ENCODE measurements around the gene KRTAP12-2.

Gene KRTAP12-2

DNA sequence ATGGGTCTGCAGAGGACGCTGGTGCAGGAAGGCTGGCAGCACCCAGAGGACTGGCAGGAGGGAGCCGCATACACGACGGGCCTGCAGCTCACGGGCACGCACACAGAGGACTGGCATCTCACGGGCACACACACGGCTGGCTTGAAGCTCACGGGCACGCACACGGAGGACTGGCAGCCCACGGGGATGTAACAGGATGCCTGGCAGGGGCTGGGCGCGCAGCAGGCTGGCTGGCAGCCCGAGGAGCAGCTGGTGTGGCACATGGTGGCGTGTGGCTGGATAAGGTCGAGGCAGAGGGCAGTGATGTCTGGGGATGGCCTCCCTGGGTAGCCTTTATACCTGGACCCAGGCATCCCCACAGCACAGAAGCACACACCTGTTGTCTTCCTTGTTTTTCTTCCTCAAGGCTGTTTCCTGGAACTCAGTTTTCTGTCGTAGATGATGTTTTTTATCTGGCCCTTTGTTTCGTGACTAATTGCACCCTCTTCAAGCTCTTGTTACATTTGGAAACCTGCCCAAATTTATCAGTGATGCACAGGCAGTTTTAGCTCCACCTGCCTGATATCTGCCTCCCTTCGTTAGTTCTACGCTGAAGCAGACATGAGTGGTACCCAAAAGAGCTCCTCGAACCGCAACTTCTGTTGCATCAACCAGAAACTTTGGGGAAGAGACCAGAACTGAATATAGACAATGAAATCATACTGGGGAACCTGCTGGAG, 15.3 kb upstream of the KRTAP12-2 start, which contains the start of gene KRTAP12-1:
Gene KRTAP12-1 (minus strand): TSS at position 303 of the 719 bp plus-strand sequence. CDS start 40 bp downstream, at position 263.
- TF ChIP-seq, protein P1, sequence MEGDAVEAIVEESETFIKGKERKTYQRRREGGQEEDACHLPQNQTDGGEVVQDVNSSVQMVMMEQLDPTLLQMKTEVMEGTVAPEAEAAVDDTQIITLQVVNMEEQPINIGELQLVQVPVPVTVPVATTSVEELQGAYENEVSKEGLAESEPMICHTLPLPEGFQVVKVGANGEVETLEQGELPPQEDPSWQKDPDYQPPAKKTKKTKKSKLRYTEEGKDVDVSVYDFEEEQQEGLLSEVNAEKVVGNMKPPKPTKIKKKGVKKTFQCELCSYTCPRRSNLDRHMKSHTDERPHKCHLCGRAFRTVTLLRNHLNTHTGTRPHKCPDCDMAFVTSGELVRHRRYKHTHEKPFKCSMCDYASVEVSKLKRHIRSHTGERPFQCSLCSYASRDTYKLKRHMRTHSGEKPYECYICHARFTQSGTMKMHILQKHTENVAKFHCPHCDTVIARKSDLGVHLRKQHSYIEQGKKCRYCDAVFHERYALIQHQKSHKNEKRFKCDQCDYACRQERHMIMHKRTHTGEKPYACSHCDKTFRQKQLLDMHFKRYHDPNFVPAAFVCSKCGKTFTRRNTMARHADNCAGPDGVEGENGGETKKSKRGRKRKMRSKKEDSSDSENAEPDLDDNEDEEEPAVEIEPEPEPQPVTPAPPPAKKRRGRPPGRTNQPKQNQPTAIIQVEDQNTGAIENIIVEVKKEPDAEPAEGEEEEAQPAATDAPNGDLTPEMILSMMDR (IDR thresholded peaks at IDR 0.05; ENCODE audit: insufficient read depth, low read depth, low read length, missing control alignments): no peak
- no peak within 1 kb of the TSS for H3K4me3 ChIP-seq (ENCODE audit: low read depth, low read length)
- no peak for DNase-seq (ENCODE audit: low read depth)

DNA sequence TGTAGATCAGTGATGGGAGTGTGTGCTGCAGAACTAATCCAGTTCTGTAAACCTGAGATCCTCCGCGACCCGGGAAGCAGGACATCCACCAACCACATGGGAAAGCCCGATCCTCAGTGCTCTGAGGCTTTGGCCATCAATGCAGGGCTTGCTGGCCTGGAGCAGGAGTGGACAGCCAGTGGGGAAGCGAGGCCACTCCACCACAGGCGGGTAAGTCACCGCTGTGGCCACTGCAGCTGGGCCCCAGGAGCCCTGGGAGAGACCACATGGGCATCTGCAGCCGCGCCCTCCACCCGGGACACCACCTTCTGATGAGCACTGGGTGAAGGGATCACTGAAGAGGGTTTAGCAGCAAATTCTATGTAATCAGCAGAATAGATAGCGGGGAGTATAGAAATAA, 14.4 kb upstream of the KRTAP12-2 start:
- no peak overlapping the region for H3K4me3 ChIP-seq (ENCODE audit: low read depth, low read length)
- TF ChIP-seq, protein P1 (IDR thresholded peaks at IDR 0.05; ENCODE audit: insufficient read depth, low read depth, low read length, missing control alignments): no peak
- DNase-seq (ENCODE audit: low read depth): no peak

DNA sequence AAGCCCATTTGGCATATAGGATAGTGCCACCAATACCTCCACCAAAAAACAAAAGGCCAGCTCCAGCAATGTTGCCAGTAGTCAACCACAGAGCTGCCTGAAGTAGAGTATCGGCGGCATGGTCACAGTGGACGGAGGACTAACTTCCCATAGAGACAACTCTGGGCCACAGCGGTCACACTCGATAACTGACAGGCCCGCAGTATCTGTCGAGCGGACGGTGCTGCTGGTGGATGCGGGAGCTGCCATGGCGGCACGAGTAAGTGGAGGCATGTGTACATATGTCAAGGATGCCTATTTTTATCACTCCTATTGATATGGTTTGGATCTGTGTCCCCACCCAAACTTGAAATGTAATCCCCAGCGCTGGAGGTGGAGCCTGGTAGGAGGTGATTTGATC, 11.2 kb upstream of the KRTAP12-2 start:
- TF ChIP-seq, protein P1 (IDR thresholded peaks at IDR 0.05; ENCODE audit: insufficient read depth, low read depth, low read length, missing control alignments): no peak
- no peak for DNase-seq (ENCODE audit: low read depth)
- H3K4me3 ChIP-seq (ENCODE audit: low read depth, low read length): no peak overlapping the region

DNA sequence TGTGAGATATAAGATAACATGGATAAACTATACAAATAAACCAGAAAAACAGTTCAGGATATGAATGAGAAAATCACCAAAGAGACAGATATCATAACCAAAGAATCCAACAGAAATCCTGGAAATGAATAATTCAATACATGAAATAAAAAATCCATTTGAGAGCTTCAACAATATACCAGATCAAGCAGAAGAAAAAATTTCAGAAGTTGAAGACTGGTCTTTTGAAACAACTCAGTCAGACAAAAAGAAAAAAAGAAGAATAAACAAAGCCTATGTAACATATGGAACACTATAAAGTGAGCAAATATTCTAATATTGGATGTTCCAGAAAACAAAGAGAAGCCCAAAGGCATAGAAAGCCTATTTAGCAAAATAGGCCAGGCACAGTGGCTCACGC, 5.2 kb upstream of the KRTAP12-2 start:
- no peak overlapping the region for H3K4me3 ChIP-seq (ENCODE audit: low read depth, low read length)
- TF ChIP-seq, protein P1 (IDR thresholded peaks at IDR 0.05; ENCODE audit: insufficient read depth, low read depth, low read length, missing control alignments): no peak
- no peak for DNase-seq (ENCODE audit: low read depth)

DNA sequence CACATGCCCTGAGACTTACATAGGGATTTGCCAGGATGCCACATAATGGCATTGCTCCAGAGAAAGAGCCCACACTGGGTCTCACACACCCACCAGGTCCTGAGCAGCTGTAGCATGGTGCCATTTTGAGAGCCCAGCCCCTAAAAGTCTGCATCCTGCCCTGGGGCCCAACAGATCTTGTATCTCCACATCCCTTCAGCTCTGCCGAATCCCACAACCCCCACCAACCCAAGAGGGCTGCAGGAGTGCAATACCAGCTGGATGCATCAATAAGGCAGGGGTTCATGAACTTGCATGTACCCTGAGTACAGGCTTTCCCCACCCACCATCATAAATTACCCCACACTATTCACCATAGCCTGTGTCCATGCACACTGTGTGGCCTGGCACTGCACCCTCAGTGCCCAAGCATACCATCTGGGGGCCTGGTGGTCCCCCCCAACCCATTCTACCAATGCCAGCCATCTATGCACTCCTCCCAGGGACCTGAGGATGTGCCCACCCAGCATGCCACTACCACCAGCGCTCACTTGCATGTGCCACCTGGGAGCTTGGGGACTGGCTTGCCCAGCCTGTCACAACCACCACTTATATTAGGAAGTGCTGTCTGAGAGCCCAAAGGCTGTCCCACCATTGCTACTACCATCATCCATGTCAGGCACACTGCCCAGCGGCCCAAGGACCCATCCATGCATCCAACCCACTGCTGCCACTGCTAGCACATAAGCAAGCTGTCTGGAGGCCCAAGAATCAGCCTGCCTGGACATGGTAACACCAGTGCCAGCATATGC, 4.1 kb upstream of the KRTAP12-2 start:
- H3K4me3 ChIP-seq (ENCODE audit: low read depth, low read length): no peak overlapping the region

DNA sequence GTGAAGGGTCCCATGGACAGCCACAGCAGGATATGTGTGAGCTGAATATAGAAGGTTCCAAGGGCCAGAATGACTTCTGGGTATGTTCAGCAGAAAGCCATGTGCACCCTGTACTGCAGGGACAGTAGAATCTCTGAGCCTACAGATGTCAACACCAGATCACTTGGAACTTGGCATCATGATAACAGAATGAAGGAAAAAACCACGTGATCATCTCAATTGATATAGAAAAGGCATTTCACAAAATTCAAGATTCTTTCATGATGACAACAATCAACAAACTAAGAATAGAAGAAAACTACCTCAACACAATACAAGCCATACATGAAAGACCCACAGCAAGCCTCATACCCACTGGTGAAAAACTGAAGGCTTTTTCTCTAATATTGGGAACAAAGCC, 885 bp upstream of the KRTAP12-2 start:
- TF ChIP-seq, protein P1 (IDR thresholded peaks at IDR 0.05; ENCODE audit: insufficient read depth, low read depth, low read length, missing control alignments): no peak
- no peak overlapping the region for H3K4me3 ChIP-seq (ENCODE audit: low read depth, low read length)
- no peak for DNase-seq (ENCODE audit: low read depth)

More for the DNA sequence above, 4.1 kb upstream of the KRTAP12-2 start:
- DNase-seq (ENCODE audit: low read depth): no peak
- TF ChIP-seq, protein P1 (IDR thresholded peaks at IDR 0.05; ENCODE audit: insufficient read depth, low read depth, low read length, missing control alignments): no peak
